Fibroblast of lung (primary cell): ENCODE data around the gene IL13RA1.

Experiments
- CTCF ChIP-seq, 2 donors: IDR thresholded peaks in 1 of 2; conservative IDR thresholded peaks in 1 of 2; 1 replicate in 1 of 2; 2 replicates in 1 of 2; pipeline ENCODE4 v1.5.1; 2011 to 2012; ENCODE audit warnings: low read length in 2 of 2, control low read depth in 1 of 2, inconsistent platforms in 1 of 2, low read depth in 1 of 2, mild to moderate bottlenecking in 1 of 2
- EZH2 ChIP-seq: IDR thresholded peaks from 2 replicates; pipeline ENCODE4 v1.5.1; 2012; ENCODE audit warnings: low read length, control low read depth, mild to moderate bottlenecking; ENCODE audit errors: missing control alignments

GRCh38 chrX:118751950-118752783 is 24.8 kb downstream of the IL13RA1 start:
- TF ChIP-seq CTCF (conservative IDR thresholded peaks at IDR 0.05 in 1 of 2, IDR thresholded peaks at IDR 0.05 in 1 of 2; ENCODE audit: low read depth in 1 of 2, low read length in 2 of 2) (no peak), EZH2 (no peak)
